OCI-LY7 (cell line): ENCODE results near the gene NEDD4. TPM values are rescaled to one million over a fixed set of nuclear protein-coding genes. Genes with fewer than 3 reads are reported as not detected.

ENCODE experiments used
- BruUV-seq: library from RNA; stranded (reverse); fragments of 400-500 nt; replicated peaks from 2 replicates; lab custom pipeline; 2021; lab: Mats Ljungman, UMichigan
- CTCF ChIA-PET: fragments of 300-600 bp; sonication (Branson Sonifier 250); formaldehyde crosslinking; loops from one replicate; lab custom pipeline; 2022; ENCODE audit warnings: antibody characterized with exemption; ENCODE audit not compliant: unreplicated experiment; lab: Charles Lee
- POLR2A ChIA-PET: fragments of 300-600 bp; sonication (Branson Sonifier 250); formaldehyde crosslinking; loops from one replicate; lab custom pipeline; 2022; ENCODE audit warnings: antibody characterized with exemption; lab: Charles Lee
- DNase-seq: peaks from one replicate; pipeline ENCODE4 v3.0.0-alpha.2; 2015; ENCODE audit warnings: low spot score
- H2AFZ ChIP-seq: fragments of 200-600 bp; sonication (generic), shearing (Covaris generic); 2 replicates; pipeline ENCODE4 v1.6.1; 2014; ENCODE audit warnings: mild to moderate bottlenecking, antibody characterized with exemption, low read length, moderate library complexity
- H3K27ac ChIP-seq: fragments of 200-600 bp; sonication (generic); 2 replicates; pipeline ENCODE4 v1.5.1; 2014; ENCODE audit warnings: mixed run types, low read depth, mild to moderate bottlenecking, moderate library complexity, low read length, inconsistent platforms; ENCODE audit not compliant: poor library complexity, severe bottlenecking
- H3K36me3 ChIP-seq: fragments of 200-600 bp; sonication (generic); 2 replicates; pipeline ENCODE4 v1.6.1; 2014; ENCODE audit warnings: mild to moderate bottlenecking, antibody characterized with exemption, low read length, moderate library complexity, mixed read lengths; ENCODE audit not compliant: insufficient read depth
- H3K4me1 ChIP-seq: fragments of 200-600 bp; sonication (generic); 2 replicates; pipeline ENCODE4 v1.5.1; 2014; ENCODE audit warnings: mild to moderate bottlenecking, low read length; ENCODE audit not compliant: insufficient read depth, poor library complexity, severe bottlenecking
- H3K4me2 ChIP-seq: fragments of 200-600 bp; sonication (generic); 2 replicates; pipeline ENCODE4 v1.6.1; 2014; ENCODE audit warnings: mild to moderate bottlenecking, low read length
- H3K4me3 ChIP-seq: fragments of 200-600 bp; sonication (generic); 2 replicates; pipeline ENCODE4 v1.5.1; 2014; ENCODE audit warnings: mild to moderate bottlenecking, low read depth, low read length; ENCODE audit not compliant: poor library complexity, severe bottlenecking
- H3K79me2 ChIP-seq: fragments of 200-600 bp; sonication (generic); 2 replicates; pipeline ENCODE4 v1.6.1; 2016; ENCODE audit warnings: low read depth, mild to moderate bottlenecking, low read length, moderate library complexity, mixed read lengths; ENCODE audit not compliant: insufficient read depth
- H3K9me2 ChIP-seq: fragments of 200-600 bp; sonication (generic); 2 replicates; pipeline ENCODE4 v1.6.1; 2016; ENCODE audit warnings: mild to moderate bottlenecking, low read length, mixed read lengths; ENCODE audit not compliant: insufficient read depth
- H3K9me3 ChIP-seq: fragments of 200-600 bp; sonication (generic); 2 replicates; pipeline ENCODE4 v1.6.1; 2014; ENCODE audit warnings: mild to moderate bottlenecking, mixed run types, low read length, mixed read lengths
- H4K20me1 ChIP-seq: fragments of 200-600 bp; sonication (generic); 2 replicates; pipeline ENCODE4 v1.6.1; 2014; ENCODE audit warnings: mild to moderate bottlenecking, antibody characterized with exemption, low read length, moderate library complexity, mixed read lengths; ENCODE audit not compliant: insufficient read depth
- CTCF ChIP-seq: fragments of 200-600 bp; sonication (generic); conservative IDR thresholded peaks from 2 replicates; pipeline ENCODE4 v1.5.1; 2014; ENCODE audit warnings: mild to moderate bottlenecking, antibody characterized with exemption, low read length, moderate library complexity, mixed read lengths
- EZH2phosphoT487 ChIP-seq: fragments of 200-600 bp; sonication (generic); IDR thresholded peaks from 2 replicates; pipeline ENCODE4 v1.6.1; 2018; ENCODE audit warnings: low read depth, borderline replicate concordance, mild to moderate bottlenecking, mixed run types, antibody characterized with exemption, low read length, moderate library complexity, mixed read lengths
- intact Hi-C: fragments of 100-400 bp; cut with micrococcal nuclease; formaldehyde crosslinking; loops from one replicate; pipeline ENCODE4 v1.10.0; 2022; ENCODE audit not compliant: unreplicated experiment
- total RNA-seq, 2 experiments: library from RNA; depleted of rRNA in 1 of 2; stranded (reverse); fragments of >200 nt in 1 of 2; shearing (Covaris generic) in 1 of 2; gene quantifications; 2 replicates each; pipeline ENCODE4 v1.2.3, GENCODE V29; 2014 to 2022

The NEDD4 gene
- total RNA-seq, 2 experiments from 2014 or later = 4.8 to 12.7 TPM

DNA sequence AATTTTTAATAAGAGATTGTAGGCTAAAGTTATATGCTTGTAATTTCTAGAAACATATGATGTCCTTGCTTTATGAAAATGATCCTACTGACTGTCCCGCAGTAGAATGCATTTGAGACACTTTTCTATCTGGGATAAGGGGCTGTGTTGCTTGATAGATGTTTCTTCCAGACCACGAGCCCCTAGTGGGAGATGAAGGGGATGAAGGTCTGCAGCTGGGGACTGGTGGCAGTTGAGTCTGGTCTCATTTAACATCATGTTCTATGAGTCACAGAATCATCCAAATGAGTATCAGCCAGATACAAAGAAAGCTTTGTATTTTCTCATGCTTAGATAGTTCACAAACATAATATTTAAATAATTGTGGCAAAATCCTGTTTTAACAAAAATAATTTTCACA lies 166.2 kb downstream of the NEDD4 start:
- H3K27ac ChIP-seq = no peak overlapping the region
- no peak overlapping the region for H3K4me3 ChIP-seq
- H4K20me1 ChIP-seq = no peaks in the 10 kb centered on the region
- POLR2A ChIA-PET = no interaction called here
- BruUV-seq = no TSS peak
- H3K36me3 ChIP-seq = no peaks in the 10 kb centered on the region
- intact Hi-C loops = no loop called here
- H3K9me2 ChIP-seq = no peaks in the 10 kb centered on the region
- no peak overlapping the region for H2AFZ ChIP-seq
- no peak overlapping the region for H3K4me2 ChIP-seq
- no peaks in the 10 kb centered on the region for H3K79me2 ChIP-seq
- no peaks in the 10 kb centered on the region for H3K9me3 ChIP-seq
- no peak for DNase-seq
- TF ChIP-seq CTCF (no peak), EZH2phosphoT487 (no peak)
- H3K4me1 ChIP-seq = no peaks in the 10 kb centered on the region
- CTCF ChIA-PET = no interaction called here

DNA sequence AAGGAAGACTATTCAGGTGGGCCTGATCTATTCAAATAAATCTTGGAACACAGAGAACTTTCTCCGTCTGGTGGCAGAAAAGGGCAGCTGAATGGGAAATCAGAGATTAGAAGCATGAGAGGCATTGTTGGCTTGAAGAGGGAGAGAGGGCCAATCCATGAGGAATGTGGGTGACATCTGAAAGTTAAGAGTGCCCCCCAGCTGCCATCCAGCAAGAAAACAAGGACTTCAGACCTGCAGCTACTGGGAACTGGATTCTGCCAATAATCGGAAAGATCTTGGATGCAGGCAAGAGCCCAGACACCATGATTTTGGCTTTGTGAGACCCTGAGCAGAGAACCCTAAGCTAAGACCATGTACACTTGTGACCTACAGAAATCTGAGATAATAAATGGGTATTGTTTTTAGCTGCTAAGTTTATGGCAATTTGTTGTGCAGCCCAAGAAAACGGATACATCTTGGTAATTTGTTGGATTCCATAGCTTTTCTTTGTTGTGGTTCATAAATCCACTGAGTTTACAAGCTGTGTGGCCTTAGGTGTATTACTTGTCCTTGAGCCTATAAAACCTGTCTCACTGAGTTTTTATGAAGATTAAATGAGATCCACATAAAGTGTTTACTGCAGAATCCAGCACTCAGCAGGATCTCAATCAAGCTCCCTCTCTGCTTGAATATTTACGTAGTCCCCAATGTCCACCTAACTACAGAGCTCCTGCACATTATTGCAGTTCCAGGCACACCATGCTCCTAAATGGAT lies 168.4 kb downstream of the NEDD4 start:
- Histone ChIP-seq H3K4me3 (no peak overlapping the region), H3K4me2 (no peak overlapping the region), H3K4me1 (no peaks in the 10 kb centered on the region), H2AFZ (no peak overlapping the region), H3K36me3 (no peaks in the 10 kb centered on the region), H3K9me2 (no peaks in the 10 kb centered on the region), H3K79me2 (no peaks in the 10 kb centered on the region), H4K20me1 (no peaks in the 10 kb centered on the region), H3K27ac (no peak overlapping the region), H3K9me3 (no peaks in the 10 kb centered on the region)
- CTCF ChIA-PET = interaction anchor here (0.6 kb wide), 1 partner anchor 258 kb away, joined by 3 read pairs; no protein-coding TSS in a partner anchor
- no TSS peak for BruUV-seq
- intact Hi-C loops = no loop called here
- POLR2A ChIA-PET = no interaction called here
- DNase-seq = no peak
- TF ChIP-seq EZH2phosphoT487 (no peak), CTCF (no peak)

- Histone ChIP-seq H3K9me2 (no peaks in the 10 kb centered on the region), H3K4me1 (no peaks in the 10 kb centered on the region), H3K27ac (no peak overlapping the region), H3K9me3 (no peaks in the 10 kb centered on the region), H3K4me2 (no peak overlapping the region), H2AFZ (no peak overlapping the region), H3K79me2 (no peaks in the 10 kb centered on the region), H3K4me3 (no peak overlapping the region), H3K36me3 (no peaks in the 10 kb centered on the region), H4K20me1 (no peaks in the 10 kb centered on the region)
- BruUV-seq = no TSS peak
- ChIA-PET CTCF (no interaction called here), POLR2A (no interaction called here)
- DNase-seq = no peak
- no peak for TF ChIP-seq CTCF
- TF ChIP-seq EZH2phosphoT487 = no peak
- intact Hi-C loops = no loop called here
Observed at GRCh38 chr15:55823699-55824340, 169.6 kb downstream of the NEDD4 start.
